GM12878 (cell line): ENCODE measurements around the gene NBEA. TPM values are rescaled to one million over a fixed set of nuclear protein-coding genes. Genes with fewer than 3 reads are reported as not detected.

ENCODE experiments used
- ATAC-seq: fragments of 200-7000 bp; cut with Tn5 transposase; 3 replicates; pipeline ENCODE4 v1.9.1; 2020; ENCODE audit warnings: mild to moderate bottlenecking, moderate library complexity
- BruUV-seq: library from RNA; stranded (reverse); fragments of 400-500 nt; replicated peaks from 2 replicates; lab custom pipeline; 2021; lab: Mats Ljungman, UMichigan
- CTCF ChIA-PET: fragments of 300-600 bp; sonication (Branson Sonifier 250); formaldehyde crosslinking; extraction: SDS; loops from one replicate; lab custom pipeline; 2021; ENCODE audit warnings: inconsistent platforms; lab: Yijun Ruan, JAX
- POLR2A ChIA-PET: fragments of 350-600 bp; formaldehyde crosslinking; extraction: SDS; loops from one replicate; lab custom pipeline; 2021; ENCODE audit warnings: inconsistent platforms; lab: Charles Lee
- RAD21 ChIA-PET: fragments of 300-600 bp; sonication (Branson Sonifier 250); formaldehyde crosslinking; loops from one replicate; lab custom pipeline; 2023; ENCODE audit warnings: antibody characterized with exemption; ENCODE audit not compliant: unreplicated experiment; lab: Charles Lee
- SMC1A ChIA-PET: fragments of 300-600 bp; sonication (Branson Sonifier 250); formaldehyde crosslinking; loops from one replicate; lab custom pipeline; 2023; ENCODE audit not compliant: unreplicated experiment, uncharacterized antibody; lab: Charles Lee
- DNase-seq: peaks from one replicate; pipeline ENCODE4 v3.0.0-alpha.2; 2011; ENCODE audit warnings: low read depth, low spot score
- FAIRE-seq: peaks from 3 replicates; lab custom pipeline; 2011; peaks lifted over from hg19 to GRCh38; lab: Jason Lieb, UNC
- H2AFZ ChIP-seq: 2 replicates; pipeline ENCODE4 v1.6.0; 2011; ENCODE audit warnings: low read depth, low read length, control low read depth; ENCODE audit not compliant: control insufficient read depth
- H3K27ac ChIP-seq: 2 replicates; pipeline ENCODE4 v1.5.1; 2011; ENCODE audit warnings: control low read depth; ENCODE audit not compliant: control insufficient read depth, insufficient read depth
- H3K27me3 ChIP-seq, 2 experiments: replicated peaks in 1 of 2; 2 replicates each; pipeline versions ENCODE4 v1.6.0 to v1.6.1; 2011; ENCODE audit warnings: low read length in 1 of 2; ENCODE audit not compliant: control insufficient read depth in 2 of 2, insufficient read depth in 2 of 2
- H3K36me3 ChIP-seq, 2 experiments: 2 replicates each; pipeline ENCODE4 v1.5.1; 2011; ENCODE audit warnings: low read length in 1 of 2; ENCODE audit not compliant: control insufficient read depth in 2 of 2, insufficient read depth in 2 of 2
- H3K4me1 ChIP-seq: 2 replicates; pipeline ENCODE4 v1.6.1; 2011; ENCODE audit warnings: mild to moderate bottlenecking, low read length, moderate library complexity, mixed read lengths; ENCODE audit not compliant: control insufficient read depth, insufficient read depth
- H3K4me2 ChIP-seq: 2 replicates; pipeline ENCODE4 v1.6.0; 2011; ENCODE audit warnings: control low read depth; ENCODE audit not compliant: control insufficient read depth, insufficient read depth
- H3K4me3 ChIP-seq: fragments of 200-600 bp; sonication (generic); 2 replicates; pipeline ENCODE4 v1.5.1; 2016
- H3K79me2 ChIP-seq: 2 replicates; pipeline ENCODE4 v1.6.0; 2011; ENCODE audit warnings: low read length; ENCODE audit not compliant: control insufficient read depth, insufficient read depth
- H3K9ac ChIP-seq: 2 replicates; pipeline ENCODE4 v1.8.0; 2011; ENCODE audit warnings: low read length, control low read depth, mixed read lengths; ENCODE audit not compliant: control insufficient read depth, insufficient read depth
- H3K9me3 ChIP-seq: replicated peaks from 3 replicates; pipeline ENCODE4 v1.5.1; 2011; ENCODE audit warnings: mild to moderate bottlenecking, low read length; ENCODE audit not compliant: control insufficient read depth, insufficient read depth
- H4K20me1 ChIP-seq: 2 replicates; pipeline ENCODE4 v1.6.0; 2011; ENCODE audit not compliant: control insufficient read depth, insufficient read depth
- BHLHE40 ChIP-seq, 2 experiments: fragments of 450-650 bp in 1 of 2; IDR thresholded peaks; 2 replicates each; pipeline ENCODE4 v1.6.1; 2011 to 2017; ENCODE audit warnings: low read depth in 2 of 2, borderline replicate concordance in 1 of 2, improper control_type of control experiment in 1 of 2, low read length in 1 of 2, mild to moderate bottlenecking in 1 of 2
- EZH2 ChIP-seq: IDR thresholded peaks from 2 replicates; pipeline ENCODE4 v1.6.1; 2012; ENCODE audit warnings: low read depth, mild to moderate bottlenecking, control low read depth, inconsistent platforms, low read length, borderline replicate concordance; ENCODE audit not compliant: control insufficient read depth
- HDAC2 ChIP-seq: fragments of 200-600 bp; sonication (generic); IDR thresholded peaks from 2 replicates; pipeline ENCODE4 v1.6.1; 2017
- NR2F1 ChIP-seq: fragments of 450-650 bp; conservative IDR thresholded peaks from 2 replicates; pipeline ENCODE4 v1.6.1; 2017; ENCODE audit warnings: mild to moderate bottlenecking
- NRF1 ChIP-seq: conservative IDR thresholded peaks from 2 replicates; pipeline ENCODE4 v1.6.1; 2011; ENCODE audit warnings: mild to moderate bottlenecking, low read depth, low read length, improper control_type of control experiment
- PBX3 ChIP-seq: IDR thresholded peaks from 2 replicates; pipeline ENCODE4 v1.6.1; 2011; ENCODE audit warnings: mild to moderate bottlenecking, low read depth, low read length, moderate library complexity; ENCODE audit not compliant: insufficient replicate concordance
- WRNIP1 ChIP-seq: IDR thresholded peaks from 2 replicates; pipeline ENCODE4 v1.6.1; 2011; ENCODE audit warnings: low read depth, low read length, improper control_type of control experiment, borderline replicate concordance
- WGBS: methylation state at CpG from one replicate; pipeline ENCODE4 v1.1.6; 2016; ENCODE audit warnings: low lambda C conversion rate; ENCODE audit not compliant: insufficient replicate concordance, insufficient coverage; ENCODE audit errors: missing lambda C conversion rate; 5-methylcytosine and 5-hydroxymethylcytosine counted together
- in situ Hi-C: fragments of 300-500 bp; cut with MboI; formaldehyde crosslinking; loops from 9 replicates; pipeline ENCODE4 v1.14.3; 2018; ENCODE audit warnings: mixed read lengths
- intact Hi-C: fragments of 100-400 bp; cut with micrococcal nuclease; formaldehyde crosslinking; loops from one replicate; pipeline ENCODE4 v1.14.2; 2022; ENCODE audit not compliant: unreplicated experiment
- polyA plus RNA-seq, 11 experiments: library from polyadenylated mRNA; depleted of rRNA in 4 of 11; unstranded in 6 of 11; stranded (reverse) in 5 of 11; fragments of >200 nt; fragmentation: Nextera tagmentation in 4 of 11; fragmentation: Illumina TruSeq in 1 of 11; extraction: Ambion mirVana in 4 of 11; extraction: Trizol in 1 of 11; gene quantifications; 1 replicate in 1 of 11; 2 replicates in 10 of 11; pipeline versions ENCODE4 v1.2.1 to v1.2.3, GENCODE V29; 2011 to 2016; ENCODE audit warnings: inconsistent platforms in 2 of 11, missing spikeins in 2 of 11, low read depth in 1 of 11
- total RNA-seq, 4 experiments: library from RNA; depleted of rRNA in 3 of 4; stranded (reverse); fragments of >200 nt in 3 of 4; fragmentation: Illumina TruSeq in 1 of 4; extraction: Trizol in 1 of 4; gene quantifications; 2 replicates each; pipeline versions ENCODE4 v1.2.1 to v1.2.3, GENCODE V29; 2013 to 2021

NBEA gene
- total and polyA plus RNA-seq, 10 of the 15 experiments (the other 5 are each of a cell fraction or from before 2014, with no cell fraction given), result 0.23 to 3.6 (median 0.55) TPM

- intact Hi-C loops, result no loop called here
- no TSS peak for BruUV-seq
- Histone ChIP-seq H3K4me2 (no peak overlapping the region), H3K27me3 (no peaks in the 10 kb centered on the region), H2AFZ (no peak overlapping the region), H4K20me1 (no peaks in the 10 kb centered on the region), H3K79me2 (no peaks in the 10 kb centered on the region), H3K4me1 (no peaks in the 10 kb centered on the region), H3K27ac (no peak overlapping the region), H3K9me3 (no peaks in the 10 kb centered on the region), H3K9ac (no peak overlapping the region), H3K4me3 (no peak overlapping the region), H3K36me3 (no peaks in the 10 kb centered on the region)
- DNase-seq (no peak), ATAC-seq (no peak), FAIRE-seq (no peak)
- SMC1A ChIA-PET, result no interaction called here
- RAD21 ChIA-PET, result no interaction called here
- TF ChIP-seq HDAC2 (no peak), NRF1 (no peak)
- CTCF ChIA-PET, result no interaction called here
- POLR2A ChIA-PET, result no interaction called here
- WGBS, result 38% methylated on average over 13 of the region's 13 CpGs
- in situ Hi-C loops, result no loop called here
Observed at GRCh38 chr13:35699825-35700510, 757.9 kb downstream of the NBEA start.

- Histone ChIP-seq H3K9ac (no peak overlapping the region), H3K4me3 (no peak overlapping the region), H3K36me3 (no peaks in the 10 kb centered on the region), H2AFZ (no peak overlapping the region), H3K27ac (no peak overlapping the region), H3K4me1 (no peaks in the 10 kb centered on the region), H3K27me3 (no peaks in the 10 kb centered on the region), H4K20me1 (no peaks in the 10 kb centered on the region), H3K4me2 (no peak overlapping the region)
- ChIA-PET POLR2A (no interaction called here), RAD21 (no interaction called here)
- in situ Hi-C loops, result no loop called here
- 29% methylated on average over 5 of the region's 5 CpGs for WGBS
- no TSS peak for BruUV-seq
- DNase-seq, result no peak
- TF ChIP-seq BHLHE40 (IDR thresholded peaks at IDR 0.05; ENCODE audit: borderline replicate concordance in 1 of 2, low read depth in 2 of 2, low read length in 1 of 2) (no peak), WRNIP1 (no peak), PBX3 (no peak), EZH2 (no peak), NR2F1 (no peak)
- TF ChIP-seq, all 136 proteins: peak for 0
- intact Hi-C loops, result no loop called here
- Histone ChIP-seq H3K9me3 (no peaks in the 10 kb centered on the region), H3K79me2 (no peaks in the 10 kb centered on the region)
- ATAC-seq (no peak), FAIRE-seq (no peak)
- SMC1A ChIA-PET, result no interaction called here
- CTCF ChIA-PET, result no interaction called here
Observed at GRCh38 chr13:35700671-35701070, 758.6 kb downstream of the NBEA start.
